Activated CD4-positive, alpha-beta T cell treated with anti-CD3 and anti-CD28 coated beads, Interleukin-2, amount 50 U/mL, for 24 hours (primary cell): Measurements from ENCODE around the gene ANAPC2.
"Not testable (repeated sequence)": the region's sequence is repeated elsewhere in the genome, so short reads cannot be mapped to it uniquely, and the experiment has no call there.

Experiments
- DNase-seq, 2 donors: peaks; one replicate each; pipeline ENCODE4 v3.0.0-alpha.2; 2020; ENCODE audit warnings: low read depth in 1 of 2, low spot score in 1 of 2

The ANAPC2 gene

GRCh38 chr9:137148242-137148641 is 40.1 kb downstream of the ANAPC2 start:
- DNase-seq, result no peak

DNA sequence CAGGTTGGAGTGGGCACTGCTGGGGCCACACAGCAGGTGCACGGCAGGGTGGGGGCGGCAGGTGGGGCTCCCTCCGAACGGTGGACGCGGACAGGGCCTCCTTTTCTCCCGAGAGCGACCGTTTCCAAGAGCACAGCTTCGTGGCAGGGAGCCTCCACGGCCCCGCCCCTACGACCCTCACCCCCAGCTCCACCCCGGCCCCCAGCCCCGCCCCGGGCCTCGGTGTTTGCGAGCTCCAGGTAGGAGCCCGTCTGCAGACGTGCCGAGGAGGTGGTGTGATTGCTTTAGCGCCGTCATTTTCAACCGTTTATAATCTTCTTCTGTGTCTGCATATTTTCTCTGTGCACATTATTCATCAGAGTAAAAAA is 40.6 kb downstream of the ANAPC2 start:
- no peak for DNase-seq

DNA sequence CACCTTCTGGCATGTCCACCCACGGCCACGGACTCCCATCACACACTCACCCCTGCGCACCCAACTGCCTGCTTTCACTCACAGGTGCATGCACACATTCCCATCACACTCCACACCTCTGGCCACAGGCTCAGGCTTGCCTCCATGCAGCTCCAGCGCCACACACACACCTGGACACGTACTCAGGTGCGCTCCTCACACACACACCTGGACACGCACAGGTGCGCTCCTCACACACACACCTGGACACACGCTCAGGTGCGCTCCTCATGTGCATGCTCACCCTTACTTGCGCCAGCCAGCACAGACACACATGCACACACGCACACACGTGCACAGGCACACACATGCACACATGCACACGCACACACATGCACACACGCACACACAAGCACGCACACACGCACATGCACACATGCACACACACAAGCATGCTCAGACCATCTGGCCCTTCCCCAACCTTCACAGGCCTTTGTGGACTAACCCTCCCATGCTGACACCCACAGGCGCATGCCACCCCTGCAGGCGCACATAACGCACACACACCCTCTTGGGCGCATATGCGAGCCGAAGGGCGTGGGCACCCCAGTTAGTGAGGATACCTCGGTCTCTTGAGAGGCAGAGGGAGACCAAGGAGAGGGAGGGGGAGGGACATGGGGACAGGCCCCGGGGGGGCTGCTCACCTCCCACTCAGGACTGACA is 41.1 kb downstream of the ANAPC2 start:
- DNase-seq, result no peak

DNA sequence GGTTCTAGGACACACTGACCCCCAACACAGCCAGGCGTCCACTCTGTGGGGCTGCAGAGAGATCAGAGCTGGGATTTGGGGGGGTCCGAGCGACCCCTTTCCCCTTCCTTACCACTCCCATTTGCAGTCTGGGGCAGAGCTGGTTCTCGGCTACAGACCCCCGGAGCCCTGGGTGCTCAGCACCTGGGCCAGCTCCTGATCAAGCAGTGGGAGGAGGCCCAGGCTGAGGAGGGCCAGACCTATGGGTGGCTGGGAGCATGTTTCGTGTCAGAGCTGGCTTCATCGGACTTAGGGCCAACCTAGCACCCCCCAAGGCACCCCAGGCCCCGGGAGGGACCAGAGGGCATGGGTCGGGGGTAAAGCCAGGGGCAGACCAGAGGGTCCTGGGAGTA is 41.8 kb downstream of the ANAPC2 start:
- DNase-seq, result no peak

GRCh38 chr9:137145731-137146526 is 42.4 kb downstream of the ANAPC2 start:
- no peak for DNase-seq

DNA sequence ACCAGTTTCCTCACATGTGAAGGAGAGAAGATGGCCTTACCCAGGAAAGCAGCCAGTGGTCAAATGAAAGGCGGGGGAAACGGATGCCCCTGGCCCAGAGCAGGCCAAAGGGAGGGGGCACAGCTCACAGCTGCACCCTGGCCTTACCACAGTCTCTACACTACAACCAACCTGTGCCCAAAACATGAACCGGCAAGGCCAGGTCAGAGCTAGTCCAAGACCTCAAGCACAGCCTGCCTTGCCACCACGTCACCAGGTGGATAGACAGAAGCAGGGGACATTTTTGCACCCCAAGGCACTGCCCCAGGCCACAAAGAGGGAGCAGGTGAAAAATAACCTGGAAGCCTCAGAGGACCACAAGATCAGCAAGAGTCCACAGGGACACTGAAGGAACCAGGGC is 44.9 kb downstream of the ANAPC2 start:
- no peak for DNase-seq

- DNase-seq, result no peak
Measured at GRCh38 chr9:137141976-137142936, 46.1 kb downstream of the ANAPC2 start.

DNA sequence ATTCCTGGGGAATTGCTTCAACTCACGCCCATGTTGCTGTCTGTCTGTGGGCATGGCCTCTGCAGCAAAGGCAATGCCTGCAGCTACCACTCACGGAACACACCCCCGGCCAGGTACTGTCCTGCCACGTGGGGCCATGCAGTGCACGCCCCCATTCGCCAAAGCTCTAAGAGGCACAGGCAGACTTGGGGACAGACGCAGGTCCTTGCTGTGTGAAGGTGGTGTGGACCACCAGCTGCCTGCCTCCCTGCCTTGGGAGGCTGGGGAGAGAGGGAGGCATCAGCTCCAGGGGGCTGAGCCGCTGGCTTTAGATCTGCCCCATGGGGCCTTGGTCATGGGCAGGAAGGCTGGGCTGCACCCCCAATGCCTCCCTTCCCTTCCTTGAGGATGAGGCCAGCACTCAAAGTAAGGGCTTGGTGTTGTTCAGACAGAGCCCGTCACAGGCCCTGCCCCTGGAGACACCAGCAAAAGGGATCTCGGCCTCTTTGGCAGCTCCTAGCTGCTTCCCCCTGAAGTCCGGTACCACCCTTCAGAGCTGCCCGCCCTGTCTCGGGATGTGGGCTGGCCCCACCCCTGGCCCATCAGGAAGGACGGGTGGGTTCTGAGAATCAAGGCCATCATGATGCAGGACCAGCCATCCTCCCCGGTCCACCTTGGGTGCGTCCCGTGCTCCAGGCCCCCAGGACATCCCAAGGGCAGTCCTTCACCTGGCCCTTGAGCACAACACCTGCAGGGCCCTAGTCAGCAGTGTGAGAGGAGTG is 47.1 kb downstream of the ANAPC2 start:
- DNase-seq, result no peak

DNA sequence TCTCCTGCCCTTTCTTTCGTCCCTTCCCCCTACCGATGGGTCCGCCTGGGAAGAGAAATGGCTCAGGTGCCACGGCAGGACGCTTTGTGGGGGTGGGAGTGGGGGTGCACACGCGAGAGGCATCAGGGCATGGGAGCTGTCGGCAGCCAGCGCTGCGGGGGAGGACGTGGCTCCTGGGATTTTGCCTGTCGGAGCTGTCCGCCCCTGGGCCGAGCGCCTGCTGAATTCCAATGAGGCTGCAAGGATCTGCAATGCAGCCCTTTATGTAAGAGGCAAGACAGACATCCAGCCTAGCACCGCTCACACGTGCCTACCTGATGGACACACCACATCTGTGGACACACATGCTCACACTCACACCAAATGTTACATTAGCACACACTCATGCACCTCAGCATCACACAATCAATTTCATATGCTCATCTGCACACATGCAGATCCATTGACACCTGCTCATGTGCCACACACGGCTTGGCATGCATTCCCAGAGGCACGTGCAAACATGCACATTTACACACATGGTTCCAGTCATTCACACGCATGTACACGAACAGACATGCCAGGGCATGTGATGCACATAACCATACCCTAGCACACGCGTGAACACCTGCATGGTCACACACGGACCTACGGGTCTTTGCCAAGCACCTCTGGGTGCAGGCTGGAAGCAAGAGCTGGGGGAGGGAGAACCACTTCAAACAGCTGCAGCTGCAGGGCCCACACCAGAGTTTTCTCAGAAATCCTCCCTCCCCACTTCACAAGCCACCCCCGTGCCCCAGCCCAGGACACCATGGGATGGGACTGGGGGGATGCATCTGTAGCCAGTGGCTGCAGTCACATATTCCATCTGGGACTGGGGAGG is 48.0 kb downstream of the ANAPC2 start:
- DNase-seq, result no peak

- no peak for DNase-seq
Measured at GRCh38 chr9:137139468-137140150, 48.8 kb downstream of the ANAPC2 start.

- DNase-seq, result no peak
Measured at GRCh38 chr9:137138722-137139467, 49.5 kb downstream of the ANAPC2 start, which contains the start of gene GRIN1. Gene GRIN1, plus strand, starts transcription at chr9:137139154. Its CDS starts 333 bp downstream, at chr9:137139487.

DNA sequence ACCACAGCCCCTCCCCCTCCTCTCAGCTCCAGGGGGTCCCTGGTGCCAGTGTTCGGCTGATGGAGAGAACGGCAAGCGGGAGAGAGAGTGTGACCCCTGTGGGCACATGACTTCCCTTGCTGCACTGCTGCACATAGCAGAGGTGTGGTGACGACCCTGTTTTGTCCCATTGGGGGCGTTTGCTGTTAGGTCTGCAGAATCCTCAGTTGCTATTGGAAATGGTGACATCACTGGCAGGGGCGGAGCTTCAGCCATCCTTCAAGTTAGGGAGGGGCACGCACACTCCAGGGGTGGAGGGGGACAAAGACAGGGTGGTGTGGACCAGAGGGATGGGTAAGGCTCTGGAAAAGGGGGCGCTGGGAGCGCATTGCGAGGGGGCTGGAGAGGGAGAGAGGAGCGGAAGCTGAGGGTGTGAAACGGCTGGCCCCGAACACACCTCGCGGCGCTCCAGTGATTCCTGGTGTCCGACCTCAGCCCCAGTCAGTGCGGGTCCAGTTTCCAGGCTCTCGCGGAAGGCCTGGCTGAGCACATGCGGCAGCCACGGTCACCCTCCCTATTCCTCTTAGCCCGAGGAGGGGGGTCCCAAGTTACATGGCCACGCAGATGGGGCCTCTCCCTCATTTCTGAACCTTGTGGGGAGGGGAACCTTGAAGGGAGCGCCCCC is 50.2 kb downstream of the ANAPC2 start:
- no peak for DNase-seq

DNA sequence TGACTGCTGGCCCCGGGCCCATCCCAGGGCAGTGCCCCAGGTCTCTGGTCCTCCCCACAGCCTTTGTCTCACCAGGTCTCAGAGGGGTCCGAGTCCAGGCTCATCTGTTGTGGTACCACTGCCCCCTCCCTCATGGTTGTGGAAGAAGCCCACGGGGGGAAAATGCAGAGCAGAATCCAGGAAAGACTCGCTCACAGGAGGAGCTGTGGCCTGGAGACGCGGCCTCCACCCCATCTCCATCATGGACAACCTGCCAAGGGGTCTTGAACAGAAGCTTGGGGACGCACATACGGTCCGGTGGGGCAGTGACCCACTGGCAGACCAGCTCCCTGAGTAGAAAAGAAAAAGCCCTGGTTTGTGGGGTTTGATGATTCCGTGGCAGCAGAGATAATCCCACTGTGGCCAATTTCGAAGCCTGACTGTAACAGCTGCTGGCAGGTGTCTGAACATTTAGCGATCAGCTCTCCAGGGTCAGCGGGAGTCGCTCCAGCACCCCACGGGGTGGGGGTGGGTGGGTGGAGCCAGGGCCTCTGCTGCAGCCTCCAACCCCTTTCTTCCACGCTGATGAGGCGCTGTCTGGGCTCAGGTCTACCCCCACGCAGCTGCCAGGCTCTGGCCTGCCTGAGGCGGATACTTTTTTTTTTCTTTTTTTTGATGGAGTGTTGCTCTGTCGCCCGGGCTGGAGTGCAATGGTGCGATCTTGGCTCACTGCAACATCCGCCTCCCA is 51.3 kb downstream of the ANAPC2 start:
- no peak for DNase-seq

GRCh38 chr9:137136261-137136880 is 52.0 kb downstream of the ANAPC2 start:
- DNase-seq, result no peak

GRCh38 chr9:137135154-137135553 is 53.2 kb downstream of the ANAPC2 start:
- DNase-seq, result not testable (repeated sequence)

DNA sequence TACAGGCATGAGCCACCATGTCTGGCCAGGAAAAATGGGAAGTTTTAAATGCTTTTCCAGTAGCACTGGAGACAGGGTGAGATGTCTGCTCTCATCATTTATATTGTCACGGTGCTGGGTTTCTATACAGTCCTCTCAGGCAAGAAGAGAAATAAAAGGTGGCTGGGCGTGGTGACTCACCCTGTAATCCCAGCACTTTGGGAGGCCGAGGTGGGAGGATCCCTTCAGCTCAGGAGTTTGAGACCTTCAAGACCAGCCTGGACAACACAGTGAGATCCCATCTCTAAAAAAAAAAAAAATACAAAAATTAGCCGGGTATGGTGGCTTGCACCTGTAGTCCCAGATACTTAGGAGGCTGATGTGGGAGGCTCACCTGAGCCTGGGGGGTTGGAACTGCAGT is 54.2 kb downstream of the ANAPC2 start:
- no peak for DNase-seq
